NCI-H2227 treated with DMSO at 0.1 percent for 48 hours (cell line): ENCODE results near the gene RPS24.
A peak's percentile ranks its signal among the peaks of the same experiment; 100 is the strongest.

ENCODE experiments used
- DNase-seq: peaks from one replicate; lab custom pipeline; 2025; lab: John Stamatoyannopoulos, UW

Gene RPS24

GRCh38 chr10:78028438-78029268 is 5.0 kb upstream of the RPS24 start:
- DNase-seq: no peak

- DNase-seq: peak; percentile 87
Measured at GRCh38 chr10:78029269-78030226, 4.1 kb upstream of the RPS24 start, which contains the start of gene POLR3A. Gene POLR3A, minus strand, starts transcription at chr10:78029515. Its CDS starts 108 bp downstream, at chr10:78029407.

- DNase-seq: no peak
Measured at GRCh38 chr10:78033387-78033636, 351 bp upstream of the RPS24 start.

- DNase-seq: no peak
Measured at GRCh38 chr10:78035025-78035424, 1.4 kb downstream of the RPS24 start.

- DNase-seq: no peak
Measured at GRCh38 chr10:78035437-78035836, 1.8 kb downstream of the RPS24 start.

GRCh38 chr10:78035933-78036583 is 2.4 kb downstream of the RPS24 start:
- DNase-seq: no peak

GRCh38 chr10:78038105-78038504 is 4.4 kb downstream of the RPS24 start:
- DNase-seq: no peak

- no peak for DNase-seq
Measured at GRCh38 chr10:78038791-78039547, 5.3 kb downstream of the RPS24 start.

- no peak for DNase-seq
Measured at GRCh38 chr10:78039743-78040142, 6.1 kb downstream of the RPS24 start.

GRCh38 chr10:78041170-78042057 is 7.8 kb downstream of the RPS24 start:
- DNase-seq: no peak

- no peak for DNase-seq
Measured at GRCh38 chr10:78042058-78042751, 8.5 kb downstream of the RPS24 start.

GRCh38 chr10:78042752-78043104 is 9.1 kb downstream of the RPS24 start:
- no peak for DNase-seq

GRCh38 chr10:78044179-78044578 is 10.5 kb downstream of the RPS24 start:
- DNase-seq: no peak

GRCh38 chr10:78044699-78045098 is 11.0 kb downstream of the RPS24 start:
- no peak for DNase-seq

- DNase-seq: no peak
Measured at GRCh38 chr10:78045237-78045636, 11.6 kb downstream of the RPS24 start.

GRCh38 chr10:78045856-78046255 is 12.2 kb downstream of the RPS24 start:
- DNase-seq: no peak

GRCh38 chr10:78046711-78047269 is 13.1 kb downstream of the RPS24 start:
- no peak for DNase-seq

- peak; percentile 64 for DNase-seq
Measured at GRCh38 chr10:78047314-78047891, 13.7 kb downstream of the RPS24 start.

GRCh38 chr10:78049851-78050250 is 16.2 kb downstream of the RPS24 start:
- no peak for DNase-seq
